NOMO-1 (cell line): ENCODE results near the gene NTF4.
"Not testable (repeated sequence)": the region's sequence is repeated elsewhere in the genome, so short reads cannot be mapped to it uniquely, and the experiment has no call there.

Experiments
- DNase-seq, 2 experiments: peaks; one replicate each; lab custom pipeline; 2025; ENCODE audit not compliant: unreplicated experiment in 2 of 2; lab: John Stamatoyannopoulos, UW

NTF4 gene

DNA sequence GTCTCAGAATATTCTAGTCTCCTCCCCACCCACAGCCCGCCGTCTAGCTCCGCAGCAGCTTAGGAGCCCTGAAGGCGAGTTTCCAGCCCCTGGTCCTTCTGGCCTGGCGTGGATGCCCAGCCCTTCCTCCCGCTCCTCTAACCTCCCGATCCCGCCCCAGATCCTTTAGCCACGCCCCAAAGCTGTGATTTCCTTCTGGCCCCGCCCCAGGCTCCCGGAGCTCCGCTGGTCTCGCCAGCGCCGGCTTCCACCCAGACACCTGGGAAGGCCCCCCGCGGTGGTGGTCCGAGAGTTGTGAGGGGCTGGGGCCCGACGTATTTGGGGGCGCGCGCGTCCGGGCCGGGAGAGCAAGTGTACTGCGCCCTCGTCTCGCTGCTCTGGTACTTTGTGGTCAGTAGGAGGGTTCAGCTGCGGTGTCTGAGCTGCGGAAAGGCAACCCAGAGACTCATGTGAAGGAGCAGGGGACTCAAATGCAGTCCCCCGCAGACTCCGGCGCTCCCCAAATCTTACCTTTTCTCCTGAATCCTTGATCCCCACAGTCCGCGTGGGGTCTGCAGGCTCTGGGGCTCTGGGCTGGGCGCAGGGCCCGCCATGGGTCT lies 6.9 kb downstream of the NTF4 start, which contains the start of gene CGB7:
TSS of gene CGB7 (minus strand) at position 114 of the 599 bp plus-strand sequence. CDS start 2,374 bp downstream, outside the sequence.
- no peak for DNase-seq

DNA sequence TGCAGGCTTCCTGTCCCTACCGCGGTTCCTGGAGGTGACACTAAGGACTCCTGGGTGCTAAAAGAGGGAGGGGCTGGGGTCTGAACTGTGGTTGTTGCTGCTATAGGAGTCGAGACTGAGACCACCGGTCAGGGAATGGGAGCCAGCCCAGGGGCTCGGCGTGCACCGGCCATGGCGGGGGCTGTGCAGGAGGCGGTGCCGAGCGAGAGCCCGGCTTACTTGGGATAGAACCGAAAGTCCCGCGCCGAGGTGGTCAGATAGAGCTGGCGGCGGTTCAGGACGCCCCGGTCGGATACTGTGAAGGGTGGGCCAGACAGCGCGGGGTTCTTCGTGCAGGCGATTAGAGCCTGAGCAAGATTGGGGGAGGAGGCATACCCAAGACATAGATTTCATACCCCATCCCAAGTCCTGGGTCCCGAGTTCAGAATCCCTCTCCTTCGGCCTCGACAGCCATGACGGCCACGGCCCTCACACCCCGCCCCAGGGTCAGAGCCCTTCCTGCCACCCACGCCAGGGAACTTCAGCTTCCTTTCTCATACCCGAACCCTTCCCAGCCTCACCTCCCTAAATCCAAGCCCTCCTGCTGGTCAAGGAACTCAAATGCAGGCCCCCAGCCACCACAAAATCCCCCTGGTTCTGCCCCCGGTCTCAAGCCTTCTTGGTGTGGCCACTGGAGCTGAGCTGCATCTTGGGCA lies 7.6 kb downstream of the NTF4 start:
- DNase-seq, result not testable (repeated sequence)

DNA sequence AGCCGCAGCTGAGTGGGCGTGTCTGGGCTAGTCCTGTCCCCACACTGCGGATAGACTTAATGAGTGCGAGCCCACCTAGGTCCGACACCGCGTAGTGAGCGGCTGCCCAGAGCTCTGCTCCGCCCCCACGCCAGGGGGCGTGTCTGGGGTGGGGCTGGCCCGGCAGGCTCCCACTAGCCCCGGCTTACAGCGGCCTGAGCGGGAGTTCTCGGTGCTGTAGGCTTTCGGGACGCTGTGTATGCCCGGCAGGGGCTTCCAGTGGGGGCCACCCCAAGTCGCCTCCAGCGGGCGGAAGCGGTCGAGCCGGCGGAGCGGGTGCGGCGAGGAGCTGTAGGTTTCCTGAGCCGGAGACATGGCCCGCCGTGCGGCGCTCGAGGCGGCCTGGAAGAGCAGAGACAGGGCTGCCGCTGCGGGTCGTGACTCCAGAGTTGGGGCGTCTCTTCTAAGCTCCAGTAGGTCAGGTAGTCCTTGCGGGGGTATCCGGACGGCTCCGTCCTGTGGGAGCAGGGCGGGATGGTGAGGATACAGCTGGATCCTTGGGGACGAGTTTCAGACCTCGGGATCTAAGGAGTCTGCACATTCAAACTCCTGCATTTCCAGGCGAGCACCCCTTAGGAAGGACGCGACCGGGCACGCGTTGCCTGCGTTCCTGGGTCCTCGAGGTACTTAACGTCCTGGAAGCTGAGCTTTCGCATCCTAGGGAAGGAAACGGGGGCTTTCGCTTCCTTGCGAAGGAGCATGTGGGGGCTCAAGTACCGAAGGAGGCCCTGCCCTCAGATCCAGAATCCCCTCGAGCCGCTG lies 8.3 kb downstream of the NTF4 start:
- peak; percentile 42 to 57 for DNase-seq

DNA sequence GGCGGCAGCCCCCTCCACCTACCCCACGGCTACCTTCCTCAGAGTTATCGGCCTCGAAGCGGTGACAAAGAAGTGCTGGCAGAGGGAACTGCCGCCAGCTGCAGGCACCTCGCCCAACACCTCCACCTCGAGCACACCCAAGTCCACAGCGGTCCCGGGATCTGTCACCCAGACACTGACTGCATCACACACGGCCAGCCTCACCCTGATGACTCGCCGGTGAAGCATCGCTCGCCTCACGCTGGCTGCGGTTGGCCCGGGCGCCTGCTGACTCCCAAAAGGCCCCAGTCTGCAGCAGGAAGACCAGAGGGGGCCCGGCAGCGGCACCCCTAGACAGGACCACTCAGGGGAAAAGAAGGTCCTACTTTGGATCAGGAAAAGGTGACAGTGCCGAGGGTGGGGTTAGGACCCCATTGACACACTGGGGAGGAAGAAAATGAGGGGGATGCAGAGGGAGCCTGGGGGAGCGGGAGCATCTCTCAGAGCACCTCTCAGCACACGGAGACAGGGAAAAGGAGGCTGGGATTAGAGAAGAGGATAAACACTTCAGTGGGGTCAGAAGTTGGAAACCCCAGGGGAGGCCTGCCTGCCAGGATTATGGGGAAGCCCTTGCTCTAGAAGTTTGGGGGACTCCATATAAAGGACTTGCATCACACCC lies 14.1 kb downstream of the NTF4 start:
- not testable (repeated sequence) for DNase-seq

DNA sequence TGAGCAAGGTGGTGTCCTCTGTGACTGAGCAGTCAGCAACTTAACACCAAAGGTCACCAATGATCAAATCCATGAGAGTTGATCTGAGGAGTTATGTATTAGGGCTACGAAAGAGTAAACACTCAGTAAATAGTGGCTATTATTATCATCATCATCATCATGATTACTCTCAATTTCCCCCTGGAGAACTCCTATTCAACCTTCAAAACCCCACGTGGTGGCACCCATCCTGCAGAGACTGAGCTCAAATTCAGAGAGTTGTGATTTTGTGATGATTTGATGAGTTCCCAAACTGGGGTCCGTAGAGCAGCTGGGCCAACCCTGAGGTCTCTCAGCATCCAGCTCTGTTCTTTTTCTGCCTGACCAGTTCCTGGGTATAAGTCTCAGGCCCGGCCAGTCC lies 14.8 kb downstream of the NTF4 start:
- DNase-seq, result not testable (repeated sequence)

DNA sequence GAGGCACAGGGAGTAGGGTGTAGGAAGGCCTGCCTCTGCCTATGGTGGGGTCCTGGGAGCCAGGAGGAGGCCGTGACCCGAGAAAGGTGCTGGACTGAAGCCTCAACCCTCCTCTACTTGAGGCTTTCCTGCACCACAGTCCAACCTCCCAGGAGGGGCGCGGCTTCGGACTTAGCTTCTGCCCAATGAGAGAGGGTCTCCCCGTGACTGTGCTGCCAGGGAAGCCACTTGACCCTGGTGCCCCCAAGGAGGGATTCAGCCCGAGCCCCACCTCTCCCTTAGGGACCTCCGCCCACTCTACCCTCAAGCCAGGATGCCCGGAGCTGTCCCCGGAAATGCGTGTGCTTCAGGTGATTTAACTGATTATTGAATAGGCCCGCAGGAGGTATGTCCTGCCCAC lies 15.6 kb downstream of the NTF4 start, which contains the start of gene CGB8:
TSS of gene CGB8 (minus strand) at position 101 of the 400 bp plus-strand sequence. CDS start 372 bp downstream, outside the sequence.
- not testable (repeated sequence) for DNase-seq

DNA sequence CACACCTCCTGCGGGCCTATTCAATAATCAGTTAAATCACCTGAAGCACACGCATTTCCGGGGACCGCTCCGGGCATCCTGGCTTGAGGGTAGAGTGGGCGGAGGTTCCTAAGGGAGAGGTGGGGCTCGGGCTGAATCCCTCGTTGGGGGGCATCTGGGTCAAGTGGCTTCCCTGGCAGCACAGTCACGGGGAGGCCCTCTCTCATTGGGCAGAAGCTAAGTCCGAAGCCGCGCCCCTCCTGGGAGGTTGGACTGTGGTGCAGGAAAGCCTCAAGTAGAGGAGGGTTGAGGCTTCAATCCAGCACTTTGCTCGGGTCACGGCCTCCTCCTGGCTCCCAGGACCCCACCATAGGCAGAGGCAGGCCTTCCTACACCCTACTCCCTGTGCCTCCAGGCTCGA lies 21.1 kb downstream of the NTF4 start, which contains the start of gene CGB5:
TSS of gene CGB5 (plus strand) at position 301 of the 400 bp plus-strand sequence. CDS start 362 bp downstream, outside the sequence.
- not testable (repeated sequence) for DNase-seq

DNA sequence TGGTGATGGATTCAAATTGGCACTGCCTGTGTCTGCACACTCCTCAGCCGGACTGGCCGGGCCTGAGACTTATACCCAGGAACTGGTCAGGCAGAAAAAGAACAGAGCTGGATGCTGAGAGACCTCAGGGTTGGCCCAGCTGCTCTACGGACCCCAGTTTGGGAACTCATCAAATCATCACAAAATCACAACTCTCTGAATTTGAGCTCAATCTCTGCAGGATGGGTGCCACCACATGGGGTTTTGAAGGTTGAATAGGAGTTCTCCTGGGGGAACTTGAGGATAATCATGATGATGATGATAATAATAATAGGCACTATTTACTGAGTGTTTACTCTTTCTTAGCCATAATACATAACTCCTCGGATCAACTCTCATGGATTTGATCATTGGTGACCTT lies 22.0 kb downstream of the NTF4 start:
- DNase-seq, result not testable (repeated sequence)

DNA sequence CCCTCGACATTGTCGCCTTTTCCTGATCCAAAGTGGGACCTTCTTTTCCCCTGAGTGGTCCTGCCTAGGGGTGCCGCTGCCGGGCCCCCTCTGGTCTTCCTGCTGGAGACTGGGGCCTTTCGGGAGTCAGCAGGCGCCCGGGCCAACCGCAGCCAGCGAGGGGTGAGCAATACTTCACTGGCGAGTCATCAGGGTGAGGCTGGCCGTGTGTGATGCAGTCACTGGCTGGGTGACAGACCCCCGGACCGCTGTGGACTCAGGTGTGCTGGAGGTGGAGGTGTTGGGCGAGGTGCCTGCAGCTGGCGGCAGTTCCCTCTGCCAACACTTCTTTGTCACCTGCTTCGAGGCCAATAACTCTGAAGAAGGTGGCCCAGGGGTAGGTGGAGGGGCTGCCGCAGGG lies 22.4 kb downstream of the NTF4 start:
- no peak for DNase-seq

DNA sequence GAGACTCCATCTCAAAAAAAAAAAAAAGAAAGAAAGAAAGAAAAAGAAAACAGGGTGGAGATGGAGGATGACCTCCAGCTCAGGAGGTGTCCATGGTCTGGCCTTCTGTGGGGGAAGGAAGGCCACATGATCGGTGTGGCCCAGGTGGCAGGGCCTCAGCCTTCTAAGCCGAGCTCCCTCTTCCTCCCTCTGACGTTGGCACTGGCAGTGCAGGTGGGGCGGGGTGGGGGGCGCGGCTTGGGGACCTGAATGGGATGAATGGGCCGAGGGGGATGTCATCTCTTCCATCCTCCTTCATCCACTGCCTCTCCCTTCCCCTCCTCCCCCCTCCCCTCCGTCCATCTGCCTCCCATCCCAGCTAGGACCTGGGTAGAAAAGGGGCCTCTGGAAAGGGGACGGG lies 24.9 kb downstream of the NTF4 start:
- not testable (repeated sequence) for DNase-seq

DNA sequence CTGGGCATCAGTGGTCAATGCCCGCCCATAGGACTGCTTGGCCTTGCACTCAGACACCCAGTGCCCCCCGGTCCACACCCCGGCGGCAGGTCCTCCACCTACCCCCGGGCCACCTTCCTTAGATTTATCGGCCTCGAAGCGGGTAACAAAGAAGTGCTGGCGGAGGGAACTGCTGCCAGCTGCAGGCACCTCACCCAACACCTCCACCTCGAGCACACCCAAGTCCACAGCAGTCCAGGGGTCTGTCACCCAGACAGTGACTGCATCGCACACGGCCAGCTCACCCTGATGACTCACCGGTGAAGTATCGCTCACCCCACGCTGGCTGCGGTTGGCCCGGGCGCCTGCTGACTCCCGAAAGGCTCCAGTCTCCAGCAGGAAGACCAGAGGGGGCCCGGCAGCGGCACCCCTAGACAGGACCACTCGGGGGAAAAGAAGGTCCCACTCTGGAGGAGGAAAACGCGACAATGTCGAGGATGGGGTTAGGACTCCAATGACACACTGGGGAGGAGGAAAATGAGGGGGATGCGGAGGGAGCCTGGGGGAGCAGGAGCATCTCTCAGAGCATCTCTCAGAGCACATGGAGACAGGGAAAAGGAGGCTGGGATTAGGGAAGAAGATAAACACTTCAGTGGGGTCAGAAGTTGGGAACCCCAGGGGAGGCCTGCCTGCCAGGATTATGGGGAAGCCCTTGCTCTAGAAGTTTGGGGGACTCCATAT lies 25.9 kb downstream of the NTF4 start:
- not testable (repeated sequence) for DNase-seq

DNA sequence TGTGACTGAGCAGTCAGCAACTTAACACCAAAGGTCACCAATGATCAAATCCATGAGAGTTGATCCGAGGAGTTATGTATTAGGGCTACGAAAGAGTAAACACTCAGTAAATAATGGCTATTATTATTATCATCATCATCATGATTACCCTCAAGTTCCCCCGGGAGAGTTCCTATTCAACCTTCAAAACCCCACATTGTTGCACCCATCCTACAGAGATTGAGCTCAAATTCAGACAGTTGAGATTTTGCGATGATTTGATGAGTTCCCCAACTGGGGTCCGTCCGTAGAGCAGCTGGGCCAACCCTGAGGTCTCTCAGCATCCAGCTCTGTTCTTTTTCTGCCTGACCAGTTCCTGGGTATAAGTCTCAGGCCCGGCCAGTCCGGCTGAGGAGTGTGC lies 26.5 kb downstream of the NTF4 start:
- not testable (repeated sequence) for DNase-seq

DNA sequence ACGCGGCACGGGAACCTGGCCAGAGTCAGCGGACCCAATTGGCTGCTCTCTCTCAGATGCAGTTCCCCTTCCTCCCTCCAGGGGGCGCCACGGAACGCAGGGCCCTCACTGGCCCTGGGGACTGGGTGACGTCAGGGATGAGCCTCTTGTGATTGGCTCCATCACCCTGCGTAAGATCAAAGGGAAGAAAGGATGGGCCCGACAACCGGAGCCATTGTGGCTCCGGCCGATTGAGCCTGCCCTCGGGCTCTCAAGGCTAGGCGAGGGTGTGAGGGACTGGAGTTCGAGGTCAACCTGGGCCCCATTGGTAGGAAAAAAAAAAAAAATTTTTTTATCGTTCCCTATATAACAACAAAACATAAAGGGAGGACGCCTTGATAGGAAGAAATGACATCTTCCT lies 27.8 kb downstream of the NTF4 start, which contains the start of gene CGB1:
TSS of gene CGB1 (minus strand) at position 81 of the 400 bp plus-strand sequence. CDS start 184 bp downstream, outside the sequence.
- DNase-seq, result not testable (repeated sequence)

DNA sequence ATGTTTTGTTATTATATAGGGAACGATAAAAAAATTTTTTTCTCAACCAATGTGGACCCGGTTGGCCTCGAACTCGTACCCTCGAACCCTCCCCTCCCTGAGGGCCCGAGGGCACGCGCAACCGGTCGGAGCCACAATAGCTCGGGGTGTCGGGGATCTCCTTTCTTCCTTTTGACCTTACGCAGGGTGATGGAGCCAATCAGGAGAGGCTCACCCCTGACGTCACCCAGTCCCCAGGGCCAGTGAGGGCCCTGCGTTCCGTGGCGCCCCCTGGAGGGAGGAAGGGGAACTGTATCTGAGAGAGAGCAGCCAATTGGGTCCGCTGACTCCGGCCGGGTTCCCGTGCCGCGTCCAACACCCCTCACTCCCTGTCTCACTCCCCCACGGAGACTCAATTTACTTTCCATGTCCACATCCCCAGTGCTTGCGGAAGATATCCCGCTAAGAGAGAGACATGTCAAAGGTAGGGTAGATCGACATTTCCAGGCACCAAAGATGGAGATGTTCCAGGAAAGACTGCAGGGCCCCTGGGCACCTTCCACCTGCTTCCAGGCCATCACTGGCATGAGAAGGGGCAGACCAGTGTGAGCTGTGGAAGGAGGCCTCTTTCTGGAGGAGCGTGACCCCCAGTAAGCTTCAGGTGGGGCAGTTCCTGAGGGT lies 32.8 kb downstream of the NTF4 start, which contains the start of gene CGB2:
TSS of gene CGB2 (plus strand) at position 249 of the 660 bp plus-strand sequence. CDS start at position 455, 206 bp downstream.
- DNase-seq, result not testable (repeated sequence)

DNA sequence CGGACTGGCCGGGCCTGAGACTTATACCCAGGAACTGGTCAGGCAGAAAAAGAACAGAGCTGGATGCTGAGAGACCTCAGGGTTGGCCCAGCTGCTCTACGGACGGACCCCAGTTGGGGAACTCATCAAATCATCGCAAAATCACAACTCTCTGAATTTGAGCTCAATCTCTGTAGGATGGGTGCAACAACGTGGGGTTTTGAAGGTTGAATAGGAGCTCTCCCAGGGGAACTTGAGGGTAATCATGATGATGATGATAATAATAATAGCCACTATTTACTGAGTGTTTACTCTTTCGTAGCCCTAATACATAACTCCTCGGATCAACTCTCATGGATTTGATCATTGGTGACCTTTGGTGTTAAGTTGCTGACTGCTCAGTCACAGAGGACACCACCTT lies 34.3 kb downstream of the NTF4 start:
- not testable (repeated sequence) for DNase-seq

DNA sequence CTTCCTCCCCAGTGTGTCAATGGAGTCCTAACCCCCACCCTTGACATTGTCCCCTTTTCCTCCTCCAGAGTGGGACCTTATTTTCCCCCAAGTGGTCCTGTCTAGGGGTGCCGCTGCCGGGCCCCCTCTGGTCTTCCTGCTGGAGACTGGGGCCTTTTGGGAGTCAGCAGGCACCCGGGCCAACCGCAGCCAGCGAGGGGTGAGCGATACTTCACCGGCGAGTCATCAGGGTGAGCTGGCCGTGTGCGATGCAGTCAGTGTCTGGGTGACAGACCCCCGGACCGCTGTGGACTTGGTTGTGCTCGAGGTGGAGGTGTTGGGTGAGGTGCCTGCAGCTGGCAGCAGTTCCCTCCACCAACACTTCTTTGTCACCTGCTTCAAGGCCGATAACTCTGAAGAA lies 34.9 kb downstream of the NTF4 start:
- not testable (repeated sequence) for DNase-seq

DNA sequence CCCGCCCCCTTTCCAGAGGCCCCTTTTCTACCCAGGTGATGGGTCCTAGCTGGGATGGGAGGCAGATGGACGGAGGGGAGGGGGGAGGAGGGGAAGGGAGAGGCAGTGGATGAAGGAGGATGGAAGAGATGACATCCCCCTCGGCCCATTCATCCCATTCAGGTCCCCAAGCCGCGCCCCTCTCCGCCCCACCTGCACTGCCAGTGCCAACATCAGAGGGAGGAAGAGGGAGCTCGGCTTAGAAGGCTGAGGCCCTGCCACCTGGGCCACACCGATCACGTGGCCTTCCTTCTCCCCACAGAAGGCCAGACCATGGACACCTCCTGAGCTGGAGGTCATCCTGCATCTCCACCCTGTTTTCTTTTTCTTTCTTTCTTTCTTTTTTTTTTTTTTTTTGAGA lies 35.9 kb downstream of the NTF4 start:
- DNase-seq, result not testable (repeated sequence)

DNA sequence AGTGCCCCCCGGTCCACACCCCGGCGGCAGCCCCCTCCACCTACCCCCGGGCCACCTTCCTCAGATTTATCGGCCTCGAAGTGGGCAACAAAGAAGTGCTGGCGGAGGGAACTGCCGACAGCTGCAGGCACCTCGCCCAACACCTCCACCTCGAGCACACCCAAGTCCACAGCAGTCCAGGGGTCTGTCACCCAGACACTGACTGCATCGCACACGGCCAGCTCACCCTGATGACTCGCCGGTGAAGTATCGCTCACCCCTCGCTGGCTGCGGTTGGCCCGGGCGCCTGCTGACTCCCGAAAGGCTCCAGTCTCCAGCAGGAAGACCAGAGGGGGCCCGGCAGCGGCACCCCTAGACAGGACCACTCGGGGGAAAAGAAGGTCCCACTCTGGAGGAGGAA lies 39.0 kb downstream of the NTF4 start:
- DNase-seq, result not testable (repeated sequence)

DNA sequence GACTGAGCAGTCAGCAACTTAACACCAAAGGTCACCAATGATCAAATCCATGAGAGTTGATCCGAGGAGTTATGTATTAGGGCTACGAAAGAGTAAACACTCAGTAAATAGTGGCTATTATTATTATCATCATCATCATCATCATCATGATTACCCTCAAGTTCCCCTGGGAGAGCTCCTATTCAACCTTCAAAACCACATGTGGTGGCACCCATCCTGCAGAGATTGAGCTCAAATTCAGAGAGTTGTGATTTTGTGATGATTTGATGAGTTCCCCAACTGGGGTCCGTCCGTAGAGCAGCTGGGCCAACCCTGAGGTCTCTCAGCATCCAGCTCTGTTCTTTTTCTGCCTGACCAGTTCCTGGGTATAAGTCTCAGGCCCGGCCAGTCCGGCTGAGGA lies 39.5 kb downstream of the NTF4 start:
- not testable (repeated sequence) for DNase-seq
